WERI-Rb-1 (cell line): Measurements from ENCODE around the gene HLA-DPA1.
"Not testable (repeated sequence)": the region's sequence is repeated elsewhere in the genome, so short reads cannot be mapped to it uniquely, and the experiment has no call there.

Experiments used
- DNase-seq: peaks from one replicate; pipeline ENCODE4 v3.0.0-alpha.2; 2020
- H3K27ac ChIP-seq: fragments of 250-450 bp; sonication (Bioruptor Pico); 2 replicates; pipeline ENCODE4 v1.5.1; 2020; ENCODE audit warnings: mild to moderate bottlenecking, moderate library complexity
- H3K27me3 ChIP-seq: fragments of 250-450 bp; sonication (Bioruptor Pico); 2 replicates; pipeline ENCODE4 v1.5.1; 2021; ENCODE audit warnings: mild to moderate bottlenecking, low read depth, moderate library complexity; ENCODE audit not compliant: insufficient read depth, severe bottlenecking
- H3K36me3 ChIP-seq: fragments of 250-450 bp; sonication (Bioruptor Pico); 2 replicates; pipeline ENCODE4 v1.5.1; 2020; ENCODE audit warnings: mild to moderate bottlenecking, moderate library complexity
- H3K4me3 ChIP-seq: 2 replicates; pipeline ENCODE4 v1.5.1; 2011; ENCODE audit warnings: low read depth, mild to moderate bottlenecking, control low read depth, low read length
- H3K9me3 ChIP-seq: fragments of 250-450 bp; sonication (Bioruptor Pico); 2 replicates; pipeline ENCODE4 v1.5.1; 2021; ENCODE audit warnings: mild to moderate bottlenecking, moderate library complexity; ENCODE audit not compliant: severe bottlenecking
- TF ChIP-seq, protein P1 (sequence below): IDR thresholded peaks from 2 replicates; pipeline ENCODE4 v1.5.1; 2011; ENCODE audit warnings: low read depth, mild to moderate bottlenecking, control low read depth, inconsistent platforms, low read length

HLA-DPA1 gene

GRCh38 chr6:33103776-33104175 is 30.3 kb upstream of the HLA-DPA1 start:
- no peak overlapping the region for H3K27ac ChIP-seq
- no peaks in the 10 kb centered on the region for H3K27me3 ChIP-seq
- no peak overlapping the region for H3K4me3 ChIP-seq
- H3K9me3 ChIP-seq, result peaks cover 29% of the 10 kb centered on the region
- no peak for DNase-seq
- no peaks in the 10 kb centered on the region for H3K36me3 ChIP-seq
- TF ChIP-seq, protein P1, sequence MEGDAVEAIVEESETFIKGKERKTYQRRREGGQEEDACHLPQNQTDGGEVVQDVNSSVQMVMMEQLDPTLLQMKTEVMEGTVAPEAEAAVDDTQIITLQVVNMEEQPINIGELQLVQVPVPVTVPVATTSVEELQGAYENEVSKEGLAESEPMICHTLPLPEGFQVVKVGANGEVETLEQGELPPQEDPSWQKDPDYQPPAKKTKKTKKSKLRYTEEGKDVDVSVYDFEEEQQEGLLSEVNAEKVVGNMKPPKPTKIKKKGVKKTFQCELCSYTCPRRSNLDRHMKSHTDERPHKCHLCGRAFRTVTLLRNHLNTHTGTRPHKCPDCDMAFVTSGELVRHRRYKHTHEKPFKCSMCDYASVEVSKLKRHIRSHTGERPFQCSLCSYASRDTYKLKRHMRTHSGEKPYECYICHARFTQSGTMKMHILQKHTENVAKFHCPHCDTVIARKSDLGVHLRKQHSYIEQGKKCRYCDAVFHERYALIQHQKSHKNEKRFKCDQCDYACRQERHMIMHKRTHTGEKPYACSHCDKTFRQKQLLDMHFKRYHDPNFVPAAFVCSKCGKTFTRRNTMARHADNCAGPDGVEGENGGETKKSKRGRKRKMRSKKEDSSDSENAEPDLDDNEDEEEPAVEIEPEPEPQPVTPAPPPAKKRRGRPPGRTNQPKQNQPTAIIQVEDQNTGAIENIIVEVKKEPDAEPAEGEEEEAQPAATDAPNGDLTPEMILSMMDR, result no peak

DNA sequence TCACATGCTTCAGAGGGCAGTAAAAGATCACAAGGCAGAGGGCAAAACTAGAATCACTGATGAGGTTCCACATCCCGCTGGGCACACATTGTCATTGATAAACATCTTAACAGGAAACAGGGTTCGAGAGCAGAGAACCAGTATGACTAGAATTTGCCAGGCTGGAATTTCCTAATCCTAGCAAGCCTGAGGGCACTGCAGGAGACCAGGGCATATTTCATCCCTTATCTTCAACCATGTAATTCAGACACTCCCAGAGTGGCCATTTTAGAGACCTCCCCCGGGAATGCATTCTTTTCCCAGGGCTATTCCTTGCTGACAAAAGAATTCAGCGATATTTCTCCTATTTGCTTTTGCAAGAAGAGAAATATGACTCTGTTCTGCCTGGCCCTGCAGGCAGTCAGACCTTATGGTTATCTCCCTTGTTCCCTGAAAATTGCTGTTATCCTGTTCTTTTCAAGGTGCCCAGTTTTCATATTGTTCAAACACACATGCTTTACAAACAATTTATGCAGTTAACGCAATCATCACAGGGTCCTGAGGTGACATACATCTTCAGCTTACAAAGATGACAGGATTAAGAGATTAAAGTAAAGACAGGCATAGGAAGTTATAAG is 27.8 kb upstream of the HLA-DPA1 start:
- H3K27ac ChIP-seq, H3K27me3 ChIP-seq, H3K4me3 ChIP-seq, H3K36me3 ChIP-seq, DNase-seq: not testable (repeated sequence)
- peaks cover 50% of the 10 kb centered on the region for H3K9me3 ChIP-seq

DNA sequence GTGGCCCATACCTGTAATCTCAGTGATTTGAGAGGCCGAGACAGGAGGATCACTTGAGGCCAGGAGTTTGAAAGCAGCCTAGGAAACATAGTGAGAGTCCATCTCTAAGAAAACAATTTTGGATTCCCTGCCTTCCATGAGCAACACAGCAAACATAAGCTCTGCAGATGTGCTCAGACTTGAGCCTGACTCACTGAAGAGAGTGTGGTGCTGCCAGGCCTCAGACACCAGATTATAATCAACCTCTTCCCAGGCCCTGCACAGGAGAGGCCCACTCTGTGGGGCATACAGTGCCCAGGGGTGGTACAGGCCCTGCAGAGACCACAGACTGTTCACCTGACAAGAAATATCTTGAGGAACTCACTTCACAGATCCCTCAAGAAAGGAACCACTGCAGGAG is 22.2 kb upstream of the HLA-DPA1 start:
- H3K9me3 ChIP-seq, result peaks cover 33% of the 10 kb centered on the region
- no peaks in the 10 kb centered on the region for H3K27me3 ChIP-seq
- H3K36me3 ChIP-seq, result no peaks in the 10 kb centered on the region
- H3K4me3 ChIP-seq, result no peak overlapping the region
- DNase-seq, result no peak
- no peak overlapping the region for H3K27ac ChIP-seq
- TF ChIP-seq, protein P1, result no peak

- DNase-seq, result no peak
- TF ChIP-seq, protein P1, result no peak
- no peak overlapping the region for H3K4me3 ChIP-seq
- peaks cover 22% of the 10 kb centered on the region for H3K9me3 ChIP-seq
- H3K27me3 ChIP-seq, result no peaks in the 10 kb centered on the region
- H3K27ac ChIP-seq, result no peak overlapping the region
- no peaks in the 10 kb centered on the region for H3K36me3 ChIP-seq
Measured at GRCh38 chr6:33093855-33094254, 20.4 kb upstream of the HLA-DPA1 start.

GRCh38 chr6:33092385-33092784 is 18.9 kb upstream of the HLA-DPA1 start:
- Histone ChIP-seq H3K27me3 (no peaks in the 10 kb centered on the region), H3K9me3 (peaks cover 8% of the 10 kb centered on the region), H3K4me3 (no peak overlapping the region), H3K27ac (no peak overlapping the region), H3K36me3 (peaks cover 8% of the 10 kb centered on the region)
- TF ChIP-seq, protein P1, result no peak
- DNase-seq, result no peak

DNA sequence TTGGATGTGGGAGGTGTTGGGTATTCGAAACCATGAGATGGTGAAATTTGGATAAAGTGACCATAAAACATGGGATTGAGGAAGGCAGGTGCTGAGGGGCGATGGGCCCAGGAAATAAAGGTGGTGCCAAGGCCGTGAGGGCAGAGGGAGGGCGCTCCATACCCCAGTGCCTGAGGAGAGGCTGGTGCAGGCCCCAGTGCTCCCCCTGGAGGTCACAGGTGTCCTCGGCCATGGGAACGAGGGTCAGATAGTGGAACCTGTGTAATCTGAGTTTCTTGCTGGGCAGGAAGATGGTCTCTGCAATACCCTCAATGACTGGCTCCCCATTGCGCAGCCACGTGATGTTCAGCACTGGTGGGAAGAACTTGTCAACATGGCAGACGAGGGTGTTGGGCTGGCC is 18.5 kb upstream of the HLA-DPA1 start:
- peaks cover 3% of the 10 kb centered on the region for H3K9me3 ChIP-seq
- H3K27ac ChIP-seq, result no peak overlapping the region
- TF ChIP-seq, protein P1, result peak; percentile 97
- no peak overlapping the region for H3K4me3 ChIP-seq
- peak; percentile 67 for DNase-seq
- peaks cover 10% of the 10 kb centered on the region for H3K36me3 ChIP-seq
- no peaks in the 10 kb centered on the region for H3K27me3 ChIP-seq
